K562 (cell line): Measurements from ENCODE around the gene SDR42E2. TPM values are rescaled to one million over a fixed set of nuclear protein-coding genes. Genes with fewer than 3 reads are reported as not detected.

ENCODE experiments used
- polyA plus RNA-seq, 8 experiments: library from polyadenylated mRNA; depleted of rRNA in 4 of 8; stranded (reverse) in 5 of 8; unstranded in 3 of 8; fragments of >200 nt; fragmentation: Nextera tagmentation in 2 of 8; fragmentation: Illumina TruSeq in 1 of 8; extraction: Ambion mirVana in 2 of 8; extraction: Trizol in 1 of 8; gene quantifications; 2 replicates each; pipeline versions ENCODE4 v1.2.1 to v1.2.3, GENCODE V29; 2011 to 2014; ENCODE audit warnings: inconsistent platforms in 1 of 8, missing spikeins in 1 of 8
- total RNA-seq, 7 experiments: library from RNA; depleted of rRNA in 6 of 7; stranded (reverse); fragments of >200 nt in 6 of 7; fragmentation: Illumina TruSeq in 2 of 7; extraction: Trizol in 2 of 7; gene quantifications; 2 replicates each; pipeline versions ENCODE4 v1.2.1 to v1.2.3, GENCODE V29; 2011 to 2021; ENCODE audit warnings: low replicate concordance in 1 of 7
- TF ChIP-seq, protein P1 (sequence below): fragments of 450-650 bp; IDR thresholded peaks from 2 replicates; pipeline ENCODE4 v1.6.1; 2016; ENCODE audit warnings: mild to moderate bottlenecking, moderate library complexity

SDR42E2 gene
- total and polyA plus RNA-seq, 9 of the 15 experiments (the other 6 are each of a cell fraction or from before 2014, with no cell fraction given): 0.03 to 0.07 (median 0.04) TPM; not detected in 4

DNA sequence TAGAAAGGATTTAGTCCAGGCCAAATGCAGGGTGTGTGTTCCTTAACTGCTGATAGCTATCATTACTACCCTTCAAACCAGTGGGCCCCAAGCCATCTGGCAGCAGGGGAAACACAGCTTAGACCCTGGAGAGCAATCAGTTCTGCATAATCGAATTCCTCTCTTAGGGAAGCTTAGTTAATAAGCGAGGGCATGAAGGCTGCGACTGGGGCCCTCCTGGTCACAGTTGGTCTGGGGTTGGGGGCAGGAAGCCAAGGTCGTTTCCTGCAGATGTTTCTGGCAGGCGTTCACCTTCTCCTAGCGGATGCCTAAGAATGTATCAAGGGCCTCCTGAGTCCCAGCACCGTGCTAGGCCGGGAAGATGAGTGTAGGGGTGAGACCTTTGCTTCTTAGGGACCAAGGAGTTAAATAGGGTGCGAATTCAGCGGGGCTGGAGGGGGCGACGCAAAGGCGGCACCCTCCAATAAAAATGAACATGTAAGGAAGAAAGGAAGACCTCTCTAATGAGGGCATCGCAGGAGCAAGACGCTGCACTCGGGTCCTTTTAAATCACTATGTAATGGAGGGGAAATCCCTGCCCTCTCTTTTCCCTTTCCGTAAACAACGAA is 27.3 kb downstream of the SDR42E2 start (continued):
- TF ChIP-seq, protein P1, sequence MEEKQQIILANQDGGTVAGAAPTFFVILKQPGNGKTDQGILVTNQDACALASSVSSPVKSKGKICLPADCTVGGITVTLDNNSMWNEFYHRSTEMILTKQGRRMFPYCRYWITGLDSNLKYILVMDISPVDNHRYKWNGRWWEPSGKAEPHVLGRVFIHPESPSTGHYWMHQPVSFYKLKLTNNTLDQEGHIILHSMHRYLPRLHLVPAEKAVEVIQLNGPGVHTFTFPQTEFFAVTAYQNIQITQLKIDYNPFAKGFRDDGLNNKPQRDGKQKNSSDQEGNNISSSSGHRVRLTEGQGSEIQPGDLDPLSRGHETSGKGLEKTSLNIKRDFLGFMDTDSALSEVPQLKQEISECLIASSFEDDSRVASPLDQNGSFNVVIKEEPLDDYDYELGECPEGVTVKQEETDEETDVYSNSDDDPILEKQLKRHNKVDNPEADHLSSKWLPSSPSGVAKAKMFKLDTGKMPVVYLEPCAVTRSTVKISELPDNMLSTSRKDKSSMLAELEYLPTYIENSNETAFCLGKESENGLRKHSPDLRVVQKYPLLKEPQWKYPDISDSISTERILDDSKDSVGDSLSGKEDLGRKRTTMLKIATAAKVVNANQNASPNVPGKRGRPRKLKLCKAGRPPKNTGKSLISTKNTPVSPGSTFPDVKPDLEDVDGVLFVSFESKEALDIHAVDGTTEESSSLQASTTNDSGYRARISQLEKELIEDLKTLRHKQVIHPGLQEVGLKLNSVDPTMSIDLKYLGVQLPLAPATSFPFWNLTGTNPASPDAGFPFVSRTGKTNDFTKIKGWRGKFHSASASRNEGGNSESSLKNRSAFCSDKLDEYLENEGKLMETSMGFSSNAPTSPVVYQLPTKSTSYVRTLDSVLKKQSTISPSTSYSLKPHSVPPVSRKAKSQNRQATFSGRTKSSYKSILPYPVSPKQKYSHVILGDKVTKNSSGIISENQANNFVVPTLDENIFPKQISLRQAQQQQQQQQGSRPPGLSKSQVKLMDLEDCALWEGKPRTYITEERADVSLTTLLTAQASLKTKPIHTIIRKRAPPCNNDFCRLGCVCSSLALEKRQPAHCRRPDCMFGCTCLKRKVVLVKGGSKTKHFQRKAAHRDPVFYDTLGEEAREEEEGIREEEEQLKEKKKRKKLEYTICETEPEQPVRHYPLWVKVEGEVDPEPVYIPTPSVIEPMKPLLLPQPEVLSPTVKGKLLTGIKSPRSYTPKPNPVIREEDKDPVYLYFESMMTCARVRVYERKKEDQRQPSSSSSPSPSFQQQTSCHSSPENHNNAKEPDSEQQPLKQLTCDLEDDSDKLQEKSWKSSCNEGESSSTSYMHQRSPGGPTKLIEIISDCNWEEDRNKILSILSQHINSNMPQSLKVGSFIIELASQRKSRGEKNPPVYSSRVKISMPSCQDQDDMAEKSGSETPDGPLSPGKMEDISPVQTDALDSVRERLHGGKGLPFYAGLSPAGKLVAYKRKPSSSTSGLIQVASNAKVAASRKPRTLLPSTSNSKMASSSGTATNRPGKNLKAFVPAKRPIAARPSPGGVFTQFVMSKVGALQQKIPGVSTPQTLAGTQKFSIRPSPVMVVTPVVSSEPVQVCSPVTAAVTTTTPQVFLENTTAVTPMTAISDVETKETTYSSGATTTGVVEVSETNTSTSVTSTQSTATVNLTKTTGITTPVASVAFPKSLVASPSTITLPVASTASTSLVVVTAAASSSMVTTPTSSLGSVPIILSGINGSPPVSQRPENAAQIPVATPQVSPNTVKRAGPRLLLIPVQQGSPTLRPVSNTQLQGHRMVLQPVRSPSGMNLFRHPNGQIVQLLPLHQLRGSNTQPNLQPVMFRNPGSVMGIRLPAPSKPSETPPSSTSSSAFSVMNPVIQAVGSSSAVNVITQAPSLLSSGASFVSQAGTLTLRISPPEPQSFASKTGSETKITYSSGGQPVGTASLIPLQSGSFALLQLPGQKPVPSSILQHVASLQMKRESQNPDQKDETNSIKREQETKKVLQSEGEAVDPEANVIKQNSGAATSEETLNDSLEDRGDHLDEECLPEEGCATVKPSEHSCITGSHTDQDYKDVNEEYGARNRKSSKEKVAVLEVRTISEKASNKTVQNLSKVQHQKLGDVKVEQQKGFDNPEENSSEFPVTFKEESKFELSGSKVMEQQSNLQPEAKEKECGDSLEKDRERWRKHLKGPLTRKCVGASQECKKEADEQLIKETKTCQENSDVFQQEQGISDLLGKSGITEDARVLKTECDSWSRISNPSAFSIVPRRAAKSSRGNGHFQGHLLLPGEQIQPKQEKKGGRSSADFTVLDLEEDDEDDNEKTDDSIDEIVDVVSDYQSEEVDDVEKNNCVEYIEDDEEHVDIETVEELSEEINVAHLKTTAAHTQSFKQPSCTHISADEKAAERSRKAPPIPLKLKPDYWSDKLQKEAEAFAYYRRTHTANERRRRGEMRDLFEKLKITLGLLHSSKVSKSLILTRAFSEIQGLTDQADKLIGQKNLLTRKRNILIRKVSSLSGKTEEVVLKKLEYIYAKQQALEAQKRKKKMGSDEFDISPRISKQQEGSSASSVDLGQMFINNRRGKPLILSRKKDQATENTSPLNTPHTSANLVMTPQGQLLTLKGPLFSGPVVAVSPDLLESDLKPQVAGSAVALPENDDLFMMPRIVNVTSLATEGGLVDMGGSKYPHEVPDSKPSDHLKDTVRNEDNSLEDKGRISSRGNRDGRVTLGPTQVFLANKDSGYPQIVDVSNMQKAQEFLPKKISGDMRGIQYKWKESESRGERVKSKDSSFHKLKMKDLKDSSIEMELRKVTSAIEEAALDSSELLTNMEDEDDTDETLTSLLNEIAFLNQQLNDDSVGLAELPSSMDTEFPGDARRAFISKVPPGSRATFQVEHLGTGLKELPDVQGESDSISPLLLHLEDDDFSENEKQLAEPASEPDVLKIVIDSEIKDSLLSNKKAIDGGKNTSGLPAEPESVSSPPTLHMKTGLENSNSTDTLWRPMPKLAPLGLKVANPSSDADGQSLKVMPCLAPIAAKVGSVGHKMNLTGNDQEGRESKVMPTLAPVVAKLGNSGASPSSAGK: no peak
